SK-N-SH treated with all-trans-retinoic acid at 6 μM for 48 hours (cell line): ENCODE results near the gene CATSPERZ.
"Not testable (repeated sequence)": the region's sequence is repeated elsewhere in the genome, so short reads cannot be mapped to it uniquely, and the experiment has no call there.

Experiments
- ATAC-seq: fragments of 200-7000 bp; cut with Tn5 transposase; 3 replicates; pipeline ENCODE4 v1.9.1; 2020; ENCODE audit warnings: mild to moderate bottlenecking, moderate library complexity
- BACH2 ChIP-seq: fragments of 250-450 bp; sonication (Bioruptor Pico); IDR thresholded peaks from 2 replicates; pipeline ENCODE4 v1.9.0; 2021; ENCODE audit warnings: mild to moderate bottlenecking, borderline replicate concordance
- CSDC2 ChIP-seq: fragments of 250-450 bp; sonication (Bioruptor Pico); IDR thresholded peaks from 2 replicates; pipeline ENCODE4 v1.5.0; 2020; ENCODE audit warnings: mild to moderate bottlenecking, moderate library complexity
- ESRRG ChIP-seq: fragments of 250-450 bp; sonication (Bioruptor Pico); IDR thresholded peaks from 2 replicates; pipeline ENCODE4 v1.6.1; 2021; ENCODE audit warnings: mild to moderate bottlenecking
- GLIS3 ChIP-seq: fragments of 250-450 bp; sonication (Bioruptor Pico); IDR thresholded peaks from 2 replicates; pipeline ENCODE4 v1.5.0; 2020; ENCODE audit warnings: mild to moderate bottlenecking, moderate library complexity
- ISL1 ChIP-seq: fragments of 250-450 bp; sonication (Bioruptor Pico); IDR thresholded peaks from 2 replicates; pipeline ENCODE4 v2.1.2; 2022; ENCODE audit warnings: mild to moderate bottlenecking, moderate library complexity
- OSR1 ChIP-seq: fragments of 250-450 bp; sonication (Bioruptor Pico); IDR thresholded peaks from 2 replicates; pipeline ENCODE4 v1.8.0; 2022; ENCODE audit warnings: moderate library complexity, mild to moderate bottlenecking, inconsistent platforms
- PPARA ChIP-seq: fragments of 250-450 bp; sonication (Bioruptor Pico); IDR thresholded peaks from 2 replicates; pipeline ENCODE4 v1.5.0; 2020; ENCODE audit warnings: mild to moderate bottlenecking, borderline replicate concordance
- RARB ChIP-seq: fragments of 250-450 bp; sonication (Bioruptor Pico); IDR thresholded peaks from 2 replicates; pipeline ENCODE4 v1.8.0; 2021; ENCODE audit warnings: mild to moderate bottlenecking, moderate library complexity
- SNAI2 ChIP-seq: fragments of 250-450 bp; sonication (Bioruptor Pico); IDR thresholded peaks from 2 replicates; pipeline ENCODE4 v1.5.0; 2020; ENCODE audit warnings: mild to moderate bottlenecking, moderate library complexity
- TCF4 ChIP-seq: fragments of 250-450 bp; sonication (Bioruptor Pico); IDR thresholded peaks from 2 replicates; pipeline ENCODE4 v1.8.0; 2021; ENCODE audit warnings: mild to moderate bottlenecking, moderate library complexity, borderline replicate concordance
- TOX ChIP-seq: fragments of 250-450 bp; sonication (Bioruptor Pico); IDR thresholded peaks from 2 replicates; pipeline ENCODE4 v1.8.0; 2021; ENCODE audit warnings: mild to moderate bottlenecking, moderate library complexity, borderline replicate concordance
- ZC3H10 ChIP-seq: fragments of 250-450 bp; sonication (Bioruptor Pico); IDR thresholded peaks from 2 replicates; pipeline ENCODE4 v1.5.1; 2021; ENCODE audit warnings: mild to moderate bottlenecking, moderate library complexity
- ZFP30 ChIP-seq: fragments of 450-650 bp; formaldehyde crosslinking; IDR thresholded peaks from 2 replicates; pipeline ENCODE4 v1.5.0; 2022; ENCODE audit warnings: mild to moderate bottlenecking, moderate library complexity
- ZNF565 ChIP-seq: fragments of 450-650 bp; formaldehyde crosslinking; conservative IDR thresholded peaks from 2 replicates; pipeline ENCODE4 v1.5.0; 2020; ENCODE audit warnings: low read depth, mild to moderate bottlenecking, moderate library complexity
- ZNF8 ChIP-seq: fragments of 450-650 bp; formaldehyde crosslinking; IDR thresholded peaks from 2 replicates; pipeline ENCODE4 v1.5.0; 2020; ENCODE audit warnings: mild to moderate bottlenecking, moderate library complexity
- TF ChIP-seq, protein P1 (sequence below): fragments of 250-450 bp; sonication (Bioruptor Pico); IDR thresholded peaks from 2 replicates; pipeline ENCODE4 v1.5.1; 2020; ENCODE audit warnings: low read depth, mild to moderate bottlenecking, moderate library complexity
- TF ChIP-seq, protein P2 (sequence below): fragments of 250-450 bp; sonication (Bioruptor Pico); IDR thresholded peaks from 2 replicates; pipeline ENCODE4 v1.5.1; 2021; ENCODE audit warnings: mild to moderate bottlenecking, moderate library complexity
- TF ChIP-seq, protein P3 (sequence below): fragments of 250-450 bp; sonication (Bioruptor Pico); IDR thresholded peaks from 2 replicates; pipeline ENCODE4 v1.5.0; 2020; ENCODE audit warnings: mild to moderate bottlenecking, moderate library complexity
- TF ChIP-seq, protein P4 (sequence below): fragments of 250-450 bp; sonication (Bioruptor Pico); IDR thresholded peaks from 2 replicates; pipeline ENCODE4 v1.8.0; 2021; ENCODE audit warnings: low read depth, mild to moderate bottlenecking, moderate library complexity, borderline replicate concordance

Gene CATSPERZ

DNA sequence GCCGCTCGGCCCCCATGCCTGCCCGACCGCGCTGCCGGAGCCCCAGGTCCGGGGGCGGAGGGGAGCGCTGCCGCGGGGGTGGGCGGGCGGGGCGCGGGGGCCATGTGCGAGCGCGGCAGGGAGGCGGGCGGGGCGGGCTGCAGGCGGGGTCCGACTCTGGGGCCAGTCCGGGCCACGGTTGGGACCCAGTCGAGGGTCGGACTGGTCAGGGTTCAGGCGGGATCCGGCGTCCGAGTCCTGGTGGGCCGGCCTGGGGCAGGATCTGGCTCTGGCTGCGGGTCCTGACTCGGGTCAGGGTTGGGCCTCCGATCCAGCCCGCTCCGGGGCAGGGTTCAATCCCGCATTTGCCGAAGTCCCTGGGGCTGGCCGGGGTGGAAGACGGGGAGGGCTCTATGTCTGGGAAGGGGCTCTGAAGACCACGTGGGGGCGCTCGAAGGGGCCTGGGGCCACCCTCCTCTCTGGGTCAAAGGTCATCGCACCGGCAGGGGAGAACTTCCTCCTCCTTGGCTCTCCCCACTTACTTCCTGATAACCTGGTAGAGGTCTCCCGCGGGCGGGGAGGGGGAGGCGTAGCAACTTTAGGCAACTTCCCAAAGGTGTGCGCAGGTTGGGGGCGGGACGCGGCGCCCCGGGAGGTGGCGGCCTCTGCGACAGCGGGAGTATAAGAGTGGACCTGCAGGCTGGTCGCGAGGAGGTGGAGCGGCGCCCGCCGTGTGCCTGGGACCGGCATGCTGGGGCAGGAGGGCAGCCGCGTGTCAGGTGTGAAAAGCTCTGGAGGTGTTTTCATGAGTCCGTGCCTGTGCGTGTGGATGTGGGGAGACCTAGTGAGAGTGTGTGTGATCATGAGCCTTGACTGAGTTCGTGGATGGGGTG, 5.8 kb downstream of the CATSPERZ start:
- ATAC-seq, result peak; percentile 10
- TF ChIP-seq RARB (no peak), ZNF565 (CRISPR knock-in tag) (no peak), BACH2 (CRISPR knock-in tag) (no peak), ZNF8 (CRISPR knock-in tag) (no peak)
- TF ChIP-seq, all 23 proteins: peak for 0

DNA sequence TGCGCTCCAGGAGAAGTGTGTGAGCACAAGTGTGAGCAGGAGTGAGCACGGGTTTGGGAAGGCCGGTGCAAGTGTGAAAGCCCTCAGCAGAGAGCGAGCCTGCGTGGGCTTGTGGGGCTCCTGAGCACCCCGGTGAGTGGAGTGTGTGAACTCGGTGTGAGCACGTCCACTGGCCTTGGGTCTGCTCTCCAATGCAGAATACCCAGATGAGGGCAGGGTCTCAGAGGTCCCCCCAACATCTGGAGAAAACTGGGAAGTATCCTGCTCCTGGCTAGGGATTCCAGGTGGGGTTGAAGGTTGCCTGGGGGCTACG, 6.4 kb downstream of the CATSPERZ start:
- no peak for ATAC-seq
- TF ChIP-seq RARB (no peak), ZFP30 (CRISPR knock-in tag) (no peak), TCF4 (CRISPR knock-in tag) (no peak), PPARA (CRISPR knock-in tag) (no peak), CSDC2 (no peak), ESRRG (no peak), ISL1 (no peak), ZNF565 (CRISPR knock-in tag) (no peak), TOX (CRISPR knock-in tag) (no peak), SNAI2 (no peak), ZNF8 (CRISPR knock-in tag) (no peak), OSR1 (CRISPR knock-in tag) (no peak), ZC3H10 (CRISPR knock-in tag) (no peak), BACH2 (CRISPR knock-in tag) (no peak), GLIS3 (CRISPR knock-in tag) (no peak)
- TF ChIP-seq, protein P1, sequence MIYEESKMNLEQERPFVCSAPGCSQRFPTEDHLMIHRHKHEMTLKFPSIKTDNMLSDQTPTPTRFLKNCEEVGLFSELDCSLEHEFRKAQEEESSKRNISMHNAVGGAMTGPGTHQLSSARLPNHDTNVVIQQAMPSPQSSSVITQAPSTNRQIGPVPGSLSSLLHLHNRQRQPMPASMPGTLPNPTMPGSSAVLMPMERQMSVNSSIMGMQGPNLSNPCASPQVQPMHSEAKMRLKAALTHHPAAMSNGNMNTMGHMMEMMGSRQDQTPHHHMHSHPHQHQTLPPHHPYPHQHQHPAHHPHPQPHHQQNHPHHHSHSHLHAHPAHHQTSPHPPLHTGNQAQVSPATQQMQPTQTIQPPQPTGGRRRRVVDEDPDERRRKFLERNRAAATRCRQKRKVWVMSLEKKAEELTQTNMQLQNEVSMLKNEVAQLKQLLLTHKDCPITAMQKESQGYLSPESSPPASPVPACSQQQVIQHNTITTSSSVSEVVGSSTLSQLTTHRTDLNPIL, result no peak
- TF ChIP-seq, protein P2, sequence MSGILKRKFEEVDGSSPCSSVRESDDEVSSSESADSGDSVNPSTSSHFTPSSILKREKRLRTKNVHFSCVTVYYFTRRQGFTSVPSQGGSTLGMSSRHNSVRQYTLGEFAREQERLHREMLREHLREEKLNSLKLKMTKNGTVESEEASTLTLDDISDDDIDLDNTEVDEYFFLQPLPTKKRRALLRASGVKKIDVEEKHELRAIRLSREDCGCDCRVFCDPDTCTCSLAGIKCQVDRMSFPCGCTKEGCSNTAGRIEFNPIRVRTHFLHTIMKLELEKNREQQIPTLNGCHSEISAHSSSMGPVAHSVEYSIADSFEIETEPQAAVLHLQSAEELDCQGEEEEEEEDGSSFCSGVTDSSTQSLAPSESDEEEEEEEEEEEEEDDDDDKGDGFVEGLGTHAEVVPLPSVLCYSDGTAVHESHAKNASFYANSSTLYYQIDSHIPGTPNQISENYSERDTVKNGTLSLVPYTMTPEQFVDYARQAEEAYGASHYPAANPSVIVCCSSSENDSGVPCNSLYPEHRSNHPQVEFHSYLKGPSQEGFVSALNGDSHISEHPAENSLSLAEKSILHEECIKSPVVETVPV (CRISPR knock-in tag), result no peak
- TF ChIP-seq, protein P3, sequence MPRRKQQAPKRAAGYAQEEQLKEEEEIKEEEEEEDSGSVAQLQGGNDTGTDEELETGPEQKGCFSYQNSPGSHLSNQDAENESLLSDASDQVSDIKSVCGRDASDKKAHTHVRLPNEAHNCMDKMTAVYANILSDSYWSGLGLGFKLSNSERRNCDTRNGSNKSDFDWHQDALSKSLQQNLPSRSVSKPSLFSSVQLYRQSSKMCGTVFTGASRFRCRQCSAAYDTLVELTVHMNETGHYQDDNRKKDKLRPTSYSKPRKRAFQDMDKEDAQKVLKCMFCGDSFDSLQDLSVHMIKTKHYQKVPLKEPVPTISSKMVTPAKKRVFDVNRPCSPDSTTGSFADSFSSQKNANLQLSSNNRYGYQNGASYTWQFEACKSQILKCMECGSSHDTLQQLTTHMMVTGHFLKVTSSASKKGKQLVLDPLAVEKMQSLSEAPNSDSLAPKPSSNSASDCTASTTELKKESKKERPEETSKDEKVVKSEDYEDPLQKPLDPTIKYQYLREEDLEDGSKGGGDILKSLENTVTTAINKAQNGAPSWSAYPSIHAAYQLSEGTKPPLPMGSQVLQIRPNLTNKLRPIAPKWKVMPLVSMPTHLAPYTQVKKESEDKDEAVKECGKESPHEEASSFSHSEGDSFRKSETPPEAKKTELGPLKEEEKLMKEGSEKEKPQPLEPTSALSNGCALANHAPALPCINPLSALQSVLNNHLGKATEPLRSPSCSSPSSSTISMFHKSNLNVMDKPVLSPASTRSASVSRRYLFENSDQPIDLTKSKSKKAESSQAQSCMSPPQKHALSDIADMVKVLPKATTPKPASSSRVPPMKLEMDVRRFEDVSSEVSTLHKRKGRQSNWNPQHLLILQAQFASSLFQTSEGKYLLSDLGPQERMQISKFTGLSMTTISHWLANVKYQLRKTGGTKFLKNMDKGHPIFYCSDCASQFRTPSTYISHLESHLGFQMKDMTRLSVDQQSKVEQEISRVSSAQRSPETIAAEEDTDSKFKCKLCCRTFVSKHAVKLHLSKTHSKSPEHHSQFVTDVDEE (CRISPR knock-in tag), result no peak
- TF ChIP-seq, protein P4, sequence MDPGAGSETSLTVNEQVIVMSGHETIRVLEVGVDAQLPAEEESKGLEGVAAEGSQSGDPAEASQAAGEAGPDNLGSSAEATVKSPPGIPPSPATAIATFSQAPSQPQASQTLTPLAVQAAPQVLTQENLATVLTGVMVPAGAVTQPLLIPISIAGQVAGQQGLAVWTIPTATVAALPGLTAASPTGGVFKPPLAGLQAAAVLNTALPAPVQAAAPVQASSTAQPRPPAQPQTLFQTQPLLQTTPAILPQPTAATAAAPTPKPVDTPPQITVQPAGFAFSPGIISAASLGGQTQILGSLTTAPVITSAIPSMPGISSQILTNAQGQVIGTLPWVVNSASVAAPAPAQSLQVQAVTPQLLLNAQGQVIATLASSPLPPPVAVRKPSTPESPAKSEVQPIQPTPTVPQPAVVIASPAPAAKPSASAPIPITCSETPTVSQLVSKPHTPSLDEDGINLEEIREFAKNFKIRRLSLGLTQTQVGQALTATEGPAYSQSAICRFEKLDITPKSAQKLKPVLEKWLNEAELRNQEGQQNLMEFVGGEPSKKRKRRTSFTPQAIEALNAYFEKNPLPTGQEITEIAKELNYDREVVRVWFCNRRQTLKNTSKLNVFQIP (CRISPR knock-in tag), result no peak
- TF ChIP-seq, all 23 proteins: peak for 0

DNA sequence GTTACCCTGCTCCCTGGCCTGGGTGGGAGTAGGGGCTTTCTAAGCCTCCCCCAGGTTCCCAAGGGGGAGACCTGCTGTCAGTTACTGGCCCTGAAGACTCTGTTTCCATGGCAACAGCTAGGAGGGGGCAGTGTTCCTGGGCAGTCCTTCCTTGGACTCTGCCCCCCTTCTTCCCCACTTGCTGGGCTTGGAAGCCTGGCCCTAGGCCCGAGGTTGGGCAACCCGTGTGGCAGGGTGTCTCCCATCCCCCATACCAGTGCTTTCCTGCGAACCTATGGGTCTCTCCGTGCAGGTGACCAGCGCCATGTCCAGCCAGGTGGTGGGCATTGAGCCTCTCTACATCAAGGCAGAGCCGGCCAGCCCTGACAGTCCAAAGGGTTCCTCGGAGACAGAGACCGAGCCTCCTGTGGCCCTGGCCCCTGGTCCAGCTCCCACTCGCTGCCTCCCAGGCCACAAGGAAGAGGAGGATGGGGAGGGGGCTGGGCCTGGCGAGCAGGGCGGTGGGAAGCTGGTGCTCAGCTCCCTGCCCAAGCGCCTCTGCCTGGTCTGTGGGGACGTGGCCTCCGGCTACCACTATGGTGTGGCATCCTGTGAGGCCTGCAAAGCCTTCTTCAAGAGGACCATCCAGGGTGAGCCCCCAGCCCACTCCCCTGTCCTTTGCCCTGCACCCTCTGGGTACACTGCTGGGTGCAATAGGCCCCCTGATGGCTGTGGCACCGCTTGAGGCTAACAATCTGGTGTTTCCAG, 6.9 kb downstream of the CATSPERZ start:
- TF ChIP-seq ZFP30 (CRISPR knock-in tag), result no peak
- TF ChIP-seq ZC3H10 (CRISPR knock-in tag), result no peak
- TF ChIP-seq GLIS3 (CRISPR knock-in tag), result no peak
- no peak for TF ChIP-seq RARB
- TF ChIP-seq TOX (CRISPR knock-in tag), result no peak
- no peak for TF ChIP-seq ESRRG
- TF ChIP-seq ZNF565 (CRISPR knock-in tag), result no peak
- TF ChIP-seq, protein P2 (CRISPR knock-in tag), result no peak
- no peak for ATAC-seq

DNA sequence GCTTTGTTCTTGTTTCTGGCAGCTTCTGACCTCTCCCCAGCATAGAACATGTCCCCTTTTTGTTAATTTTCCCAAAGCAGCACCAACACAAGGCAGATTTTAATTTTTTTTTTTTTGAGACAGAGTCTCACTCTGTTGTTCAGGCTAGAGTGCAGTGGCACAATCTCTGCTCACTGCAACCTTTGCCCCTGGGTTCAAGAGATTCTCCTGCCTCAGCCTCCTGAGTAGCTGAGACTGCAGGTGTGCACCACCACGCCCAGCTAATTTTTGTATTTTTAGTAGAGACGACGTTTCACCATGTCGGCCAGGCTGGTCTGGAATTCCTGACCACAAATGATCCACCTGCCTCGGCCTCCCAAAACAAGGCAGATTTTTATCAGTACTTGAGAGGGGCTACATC, 7.6 kb downstream of the CATSPERZ start:
- not testable (repeated sequence) for ATAC-seq
